Measurements from ENCODE around the gene STOML3. TPM values are rescaled to one million over a fixed set of nuclear protein-coding genes. Genes with fewer than 3 reads are reported as not detected.
A peak's percentile ranks its signal among the peaks of the same experiment; 100 is the strongest.

The STOML3 gene, protein sequence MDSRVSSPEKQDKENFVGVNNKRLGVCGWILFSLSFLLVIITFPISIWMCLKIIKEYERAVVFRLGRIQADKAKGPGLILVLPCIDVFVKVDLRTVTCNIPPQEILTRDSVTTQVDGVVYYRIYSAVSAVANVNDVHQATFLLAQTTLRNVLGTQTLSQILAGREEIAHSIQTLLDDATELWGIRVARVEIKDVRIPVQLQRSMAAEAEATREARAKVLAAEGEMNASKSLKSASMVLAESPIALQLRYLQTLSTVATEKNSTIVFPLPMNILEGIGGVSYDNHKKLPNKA
- not detected in 2 replicates for total RNA-seq
- long read RNA-seq: 0 reads

DNA sequence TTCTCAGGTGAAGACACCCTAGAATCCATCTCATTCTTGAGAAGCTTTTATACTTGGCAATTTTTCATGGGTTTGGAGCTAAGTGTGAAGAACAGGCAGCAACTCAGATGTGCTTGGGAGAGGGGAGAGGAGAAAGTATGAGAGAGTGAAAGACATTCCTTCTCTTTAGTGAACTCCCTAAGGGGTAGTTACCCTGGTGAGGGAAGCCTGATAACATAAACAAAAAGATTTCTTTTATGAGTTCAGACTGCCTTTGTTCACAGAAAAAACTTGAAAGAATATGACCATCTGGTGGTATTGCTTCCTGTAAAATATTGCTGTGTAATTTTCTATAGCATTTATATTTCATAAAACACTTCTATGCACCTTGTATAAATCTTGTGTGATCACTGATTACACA lies at the start of gene STOML3:
STOML3 (minus strand) TSS at position 139 of the 400 bp plus-strand sequence; CDS start at position 29, 110 bp downstream.
- TF ChIP-seq, protein P1, sequence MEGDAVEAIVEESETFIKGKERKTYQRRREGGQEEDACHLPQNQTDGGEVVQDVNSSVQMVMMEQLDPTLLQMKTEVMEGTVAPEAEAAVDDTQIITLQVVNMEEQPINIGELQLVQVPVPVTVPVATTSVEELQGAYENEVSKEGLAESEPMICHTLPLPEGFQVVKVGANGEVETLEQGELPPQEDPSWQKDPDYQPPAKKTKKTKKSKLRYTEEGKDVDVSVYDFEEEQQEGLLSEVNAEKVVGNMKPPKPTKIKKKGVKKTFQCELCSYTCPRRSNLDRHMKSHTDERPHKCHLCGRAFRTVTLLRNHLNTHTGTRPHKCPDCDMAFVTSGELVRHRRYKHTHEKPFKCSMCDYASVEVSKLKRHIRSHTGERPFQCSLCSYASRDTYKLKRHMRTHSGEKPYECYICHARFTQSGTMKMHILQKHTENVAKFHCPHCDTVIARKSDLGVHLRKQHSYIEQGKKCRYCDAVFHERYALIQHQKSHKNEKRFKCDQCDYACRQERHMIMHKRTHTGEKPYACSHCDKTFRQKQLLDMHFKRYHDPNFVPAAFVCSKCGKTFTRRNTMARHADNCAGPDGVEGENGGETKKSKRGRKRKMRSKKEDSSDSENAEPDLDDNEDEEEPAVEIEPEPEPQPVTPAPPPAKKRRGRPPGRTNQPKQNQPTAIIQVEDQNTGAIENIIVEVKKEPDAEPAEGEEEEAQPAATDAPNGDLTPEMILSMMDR (IDR thresholded peaks at IDR 0.05): no peak
- H3K9me3 Mint-ChIP-seq (ENCODE audit: unreplicated experiment): no peaks in the 10 kb centered on the region
- H3K4me3 Mint-ChIP-seq (ENCODE audit: unreplicated experiment): no peak within 1 kb of the TSS
- no peaks in the 10 kb centered on the region for H3K36me3 Mint-ChIP-seq (ENCODE audit: unreplicated experiment)
- H3K4me1 Mint-ChIP-seq (ENCODE audit: unreplicated experiment): peaks cover 4% of the 10 kb centered on the region
- no peak for DNase-seq (ENCODE audit: extremely low spot score, unreplicated experiment)
- H3K27ac Mint-ChIP-seq (ENCODE audit: unreplicated experiment): no peak within 1 kb of the TSS
- H3K27me3 Mint-ChIP-seq (ENCODE audit: unreplicated experiment): peaks cover 18% of the 10 kb centered on the region

GRCh38 chr13:39040206-39040605 lies 49.6 kb upstream of the STOML3 start:
- H3K9me3 Mint-ChIP-seq (ENCODE audit: unreplicated experiment): no peaks in the 10 kb centered on the region
- peaks cover 4% of the 10 kb centered on the region for H3K36me3 Mint-ChIP-seq (ENCODE audit: unreplicated experiment)
- peak overlapping the region; percentile 27 for H3K4me3 Mint-ChIP-seq (ENCODE audit: unreplicated experiment)
- no peaks in the 10 kb centered on the region for H3K27me3 Mint-ChIP-seq (ENCODE audit: unreplicated experiment)
- DNase-seq (ENCODE audit: extremely low spot score, unreplicated experiment): no peak
- TF ChIP-seq, protein P1 (IDR thresholded peaks at IDR 0.05): no peak
- H3K27ac Mint-ChIP-seq (ENCODE audit: unreplicated experiment): no peak overlapping the region
- peaks cover 37% of the 10 kb centered on the region for H3K4me1 Mint-ChIP-seq (ENCODE audit: unreplicated experiment)

DNA sequence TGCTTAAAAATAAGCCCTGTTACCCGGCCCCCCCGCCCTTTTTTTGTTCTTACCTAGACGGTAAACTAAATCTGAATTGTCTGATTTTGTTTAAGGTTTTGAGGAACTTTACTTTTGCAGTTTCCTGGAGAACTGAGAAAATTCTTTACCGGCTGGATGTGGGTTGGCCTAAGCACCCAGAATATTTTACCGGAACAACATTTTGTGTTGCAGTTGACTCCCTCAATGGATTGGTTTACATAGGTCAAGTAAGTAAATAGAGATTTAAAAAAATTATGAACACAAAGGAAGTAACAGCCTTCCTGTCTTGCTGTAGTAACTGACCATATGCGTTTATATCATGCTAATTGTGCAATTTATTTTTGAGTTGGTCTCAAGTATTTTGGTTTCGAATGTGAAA lies 48.4 kb upstream of the STOML3 start:
- no peak for DNase-seq (ENCODE audit: extremely low spot score, unreplicated experiment)
- Mint-ChIP-seq H3K9me3 (ENCODE audit: unreplicated experiment) (no peaks in the 10 kb centered on the region), H3K27ac (ENCODE audit: unreplicated experiment) (peak overlapping the region; percentile 95), H3K4me3 (ENCODE audit: unreplicated experiment) (peak overlapping the region; percentile 93), H3K36me3 (ENCODE audit: unreplicated experiment) (peaks cover 4% of the 10 kb centered on the region), H3K27me3 (ENCODE audit: unreplicated experiment) (no peaks in the 10 kb centered on the region), H3K4me1 (ENCODE audit: unreplicated experiment) (peaks cover 49% of the 10 kb centered on the region)
- TF ChIP-seq, protein P1 (IDR thresholded peaks at IDR 0.05): no peak

DNA sequence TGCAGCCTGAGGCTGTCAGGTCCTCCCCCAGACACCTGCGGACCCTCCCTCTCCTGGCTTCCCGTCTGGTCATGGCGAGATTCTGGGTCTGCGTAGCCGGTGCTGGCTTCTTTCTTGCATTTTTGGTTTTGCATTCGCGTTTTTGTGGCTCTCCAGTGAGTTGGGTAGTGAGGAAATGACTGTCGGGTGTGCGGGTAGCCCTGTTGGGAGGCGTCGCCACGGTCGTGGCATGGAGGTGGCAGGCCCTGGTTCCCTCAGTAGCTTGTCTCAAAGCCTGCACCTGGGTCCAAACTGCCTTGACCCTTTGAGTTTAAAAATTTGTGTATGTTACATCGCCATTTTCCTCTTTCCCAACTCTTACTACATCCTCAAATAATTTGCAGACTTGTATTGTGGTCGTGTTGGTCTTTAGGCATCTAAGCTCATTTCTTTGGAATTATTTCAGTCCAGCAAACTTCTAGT lies 48.0 kb upstream of the STOML3 start:
- H3K4me1 Mint-ChIP-seq (ENCODE audit: unreplicated experiment): peaks cover 53% of the 10 kb centered on the region

More for the DNA sequence above, 48.0 kb upstream of the STOML3 start:
- Mint-ChIP-seq H3K9me3 (ENCODE audit: unreplicated experiment) (no peaks in the 10 kb centered on the region), H3K36me3 (ENCODE audit: unreplicated experiment) (peaks cover 4% of the 10 kb centered on the region), H3K27me3 (ENCODE audit: unreplicated experiment) (no peaks in the 10 kb centered on the region), H3K4me3 (ENCODE audit: unreplicated experiment) (peak overlapping the region; percentile 93), H3K27ac (ENCODE audit: unreplicated experiment) (peak overlapping the region; percentile 95)
- DNase-seq (ENCODE audit: extremely low spot score, unreplicated experiment): no peak
- TF ChIP-seq, protein P1 (IDR thresholded peaks at IDR 0.05): no peak
